SK-N-DZ (cell line): Measurements from ENCODE around the gene ZNF3. TPM values are rescaled to one million over a fixed set of nuclear protein-coding genes. Genes with fewer than 3 reads are reported as not detected.
A peak's percentile ranks its signal among the peaks of the same experiment; 100 is the strongest.
"Not testable (repeated sequence)": the region's sequence is repeated elsewhere in the genome, so short reads cannot be mapped to it uniquely, and the experiment has no call there.

Experiments used
- DNase-seq: peaks from one replicate; pipeline ENCODE4 v3.0.0-alpha.2; 2015; ENCODE audit warnings: low spot score
- polyA plus RNA-seq, 2 experiments: library from polyadenylated mRNA; depleted of rRNA; stranded (reverse); fragments of >200 nt; gene quantifications; 2 replicates each; pipeline ENCODE4 v1.2.3, GENCODE V29; 2014

ZNF3 gene
- 63.1 and 65.6 TPM in 2 replicates for polyA plus RNA-seq (2014; cell fraction: cytosol; rRNA removed)
- polyA plus RNA-seq (2014; cell fraction: nucleus; rRNA removed) = 101 and 141 TPM in 2 replicates

DNA sequence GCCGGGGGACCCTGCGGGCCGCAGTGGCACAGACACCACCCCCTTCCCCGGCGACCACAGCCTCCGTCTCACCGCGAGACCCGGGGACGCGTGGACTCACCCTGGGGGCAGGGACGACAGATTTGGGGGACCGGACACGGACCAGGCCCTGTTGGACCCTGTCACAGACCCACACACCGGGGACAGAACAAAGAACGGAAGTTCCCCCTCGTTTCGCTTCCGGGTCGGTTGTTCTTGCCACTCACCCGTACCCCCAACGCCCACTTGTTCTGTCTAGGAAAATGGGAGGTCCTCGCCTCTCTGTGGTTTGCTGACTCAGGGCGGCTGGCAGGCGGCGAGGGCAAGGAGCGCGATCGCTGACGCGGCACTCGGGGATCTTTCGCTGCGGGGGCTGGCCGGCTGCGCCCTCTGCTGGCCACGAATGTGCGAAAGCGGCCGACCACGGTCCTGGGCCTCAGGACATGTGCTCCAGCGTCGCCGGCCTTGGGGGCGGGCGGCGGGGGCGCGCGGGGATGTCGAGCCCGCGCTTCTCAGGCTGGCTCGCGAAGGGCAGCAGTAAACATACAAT is at the start of gene ZNF3:
Gene ZNF3, minus strand, starts transcription at position 189 of the 568 bp plus-strand sequence. CDS start 4,366 bp downstream, outside the sequence.
- peak; percentile 99 for DNase-seq

- DNase-seq = peak; percentile 69
Measured at GRCh38 chr7:100130608-100131453, 49.3 kb upstream of the ZNF3 start.

DNA sequence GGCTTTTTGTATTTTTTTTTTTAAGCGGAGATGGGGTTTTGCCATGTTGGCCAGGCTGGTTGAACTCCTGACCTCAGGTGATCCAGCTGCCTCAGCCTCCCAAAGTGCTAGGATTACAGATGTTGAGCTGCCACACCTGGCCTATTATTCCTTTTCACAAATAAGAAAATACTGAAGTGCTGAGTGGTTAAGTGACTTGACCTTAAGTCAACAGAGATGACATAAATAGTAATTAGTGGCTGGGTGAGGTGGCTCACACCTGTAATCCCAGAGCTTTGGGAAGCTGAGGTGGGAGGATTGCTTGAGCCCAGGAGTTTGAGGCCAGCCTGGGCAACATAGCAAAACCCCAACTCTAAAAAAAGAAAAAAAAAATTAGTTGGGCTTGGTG is 48.7 kb upstream of the ZNF3 start:
- not testable (repeated sequence) for DNase-seq

- no peak for DNase-seq
Measured at GRCh38 chr7:100128637-100128963, 47.1 kb upstream of the ZNF3 start.

- DNase-seq = peak; percentile 53
Measured at GRCh38 chr7:100127866-100128636, 46.5 kb upstream of the ZNF3 start.

- DNase-seq = peak; percentile 91
Measured at GRCh38 chr7:100126931-100127865, 45.7 kb upstream of the ZNF3 start, which contains the start of gene MBLAC1. Gene MBLAC1 (plus strand): TSS chr7:100126967. CDS start chr7:100127396, 429 bp downstream.

- DNase-seq = no peak
Measured at GRCh38 chr7:100126239-100126930, 44.9 kb upstream of the ZNF3 start.

DNA sequence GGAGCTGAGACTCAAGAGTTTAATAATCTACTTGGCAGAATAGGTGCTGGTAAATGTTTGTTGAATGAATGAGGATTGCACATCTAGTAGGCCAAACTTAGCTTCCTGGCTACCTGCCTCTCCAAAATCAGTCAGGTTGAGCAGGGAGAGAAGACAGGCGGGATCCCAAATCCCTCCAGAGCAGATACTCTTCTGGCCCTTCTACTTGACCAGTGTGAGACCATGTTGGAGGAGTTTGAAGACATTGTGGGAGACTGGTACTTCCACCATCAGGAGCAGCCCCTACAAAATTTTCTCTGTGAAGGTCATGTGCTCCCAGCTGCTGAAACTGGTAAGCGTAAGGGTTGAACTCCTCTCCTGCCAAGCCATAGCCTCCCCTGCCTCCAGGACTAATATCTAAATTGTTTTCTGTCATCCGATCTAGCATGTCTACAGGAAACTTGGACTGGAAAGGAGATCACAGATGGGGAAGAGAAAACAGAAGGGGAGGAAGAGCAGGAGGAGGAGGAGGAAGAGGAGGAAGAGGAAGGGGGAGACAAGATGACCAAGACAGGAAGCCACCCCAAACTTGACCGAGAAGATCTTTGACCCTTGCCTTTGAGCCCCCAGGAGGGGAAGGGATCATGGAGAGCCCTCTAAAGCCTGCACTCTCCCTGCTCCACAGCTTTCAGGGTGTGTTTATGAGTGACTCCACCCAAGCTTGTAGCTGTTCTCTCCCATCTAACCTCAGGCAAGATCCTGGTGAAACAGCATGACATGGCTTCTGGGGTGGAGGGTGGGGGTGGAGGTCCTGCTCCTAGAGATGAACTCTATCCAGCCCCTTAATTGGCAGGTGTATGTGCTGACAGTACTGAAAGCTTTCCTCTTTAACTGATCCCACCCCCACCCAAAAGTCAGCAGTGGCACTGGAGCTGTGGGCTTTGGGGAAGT is 43.0 kb upstream of the ZNF3 start:
- DNase-seq = no peak

- no peak for DNase-seq
Measured at GRCh38 chr7:100122568-100122967, 41.0 kb upstream of the ZNF3 start.

DNA sequence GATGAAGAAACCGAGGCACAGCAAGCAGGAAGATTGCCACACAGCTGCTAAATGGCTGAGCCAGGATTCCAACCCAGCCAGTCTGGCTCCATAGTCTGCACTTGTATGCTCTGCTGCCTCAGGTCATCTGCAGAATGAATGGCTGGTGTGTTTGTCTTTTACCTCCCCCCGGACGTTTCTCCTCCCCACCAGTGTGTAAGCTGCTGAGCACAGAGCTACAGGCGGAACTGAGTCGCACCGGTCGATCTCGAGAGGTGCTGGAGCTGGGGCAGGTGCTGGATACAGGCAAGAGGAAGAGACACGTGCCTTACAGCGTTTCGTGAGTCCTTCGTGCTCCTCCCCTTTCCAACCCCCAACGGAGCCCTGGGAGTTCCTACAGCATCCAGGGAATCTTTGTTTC is 40.5 kb upstream of the ZNF3 start:
- DNase-seq = no peak

GRCh38 chr7:100120733-100121036 is 39.2 kb upstream of the ZNF3 start:
- no peak for DNase-seq

- DNase-seq = peak; percentile 79
Measured at GRCh38 chr7:100119970-100120732, 38.6 kb upstream of the ZNF3 start.

DNA sequence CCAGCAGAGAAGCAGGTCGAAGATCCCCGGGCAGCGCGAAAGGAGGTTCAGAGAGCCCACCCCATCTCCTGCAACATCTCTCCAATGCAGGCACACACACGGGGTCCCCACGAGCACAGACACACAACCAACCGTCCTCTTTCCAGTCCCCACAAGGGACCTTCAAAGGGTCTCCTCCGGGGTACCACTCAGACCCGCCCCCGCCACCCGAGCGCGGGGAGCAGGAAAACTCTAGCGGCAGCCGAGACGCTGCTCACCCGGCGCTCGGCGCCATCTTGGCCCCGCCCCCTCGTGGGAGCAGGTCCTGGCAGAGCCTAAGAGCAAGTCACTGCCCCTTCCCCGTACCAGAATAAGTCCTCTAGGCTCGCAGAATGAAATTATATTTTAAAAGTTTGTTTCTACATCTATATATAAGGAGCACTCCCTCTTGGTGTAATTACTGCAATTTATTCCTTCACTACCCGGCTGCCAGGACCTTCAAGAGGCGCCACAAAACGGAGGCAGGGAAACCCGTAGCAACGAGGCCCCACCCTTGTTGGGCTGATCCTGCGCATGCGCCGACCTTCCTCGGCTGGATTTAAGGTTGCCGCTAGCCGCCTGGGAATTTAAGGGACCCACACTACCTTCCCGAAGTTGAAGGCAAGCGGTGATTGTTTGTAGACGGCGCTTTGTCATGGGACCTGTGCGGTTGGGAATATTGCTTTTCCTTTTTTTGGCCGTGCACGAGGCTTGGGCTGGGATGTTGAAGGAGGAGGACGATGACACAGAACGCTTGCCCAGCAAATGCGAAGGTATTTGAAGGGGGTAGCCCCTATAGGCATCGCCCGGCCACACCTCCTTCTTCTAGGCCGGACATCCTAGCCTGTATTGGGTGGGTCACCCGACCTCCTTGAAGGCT is 37.8 kb upstream of the ZNF3 start, which contains the start of the genes CNPY4 and TAF6:
Gene CNPY4, plus strand, starts transcription at position 563 of the 898 bp plus-strand sequence. Its CDS starts 111 bp downstream, at position 674.
Gene TAF6, minus strand, starts transcription at position 287 of the 898 bp plus-strand sequence. CDS start 5,149 bp downstream, outside the sequence.
- DNase-seq = peak; percentile 97

- no peak for DNase-seq
Measured at GRCh38 chr7:100118388-100119071, 37.0 kb upstream of the ZNF3 start.

GRCh38 chr7:100115026-100115425 is 33.5 kb upstream of the ZNF3 start:
- DNase-seq = no peak

DNA sequence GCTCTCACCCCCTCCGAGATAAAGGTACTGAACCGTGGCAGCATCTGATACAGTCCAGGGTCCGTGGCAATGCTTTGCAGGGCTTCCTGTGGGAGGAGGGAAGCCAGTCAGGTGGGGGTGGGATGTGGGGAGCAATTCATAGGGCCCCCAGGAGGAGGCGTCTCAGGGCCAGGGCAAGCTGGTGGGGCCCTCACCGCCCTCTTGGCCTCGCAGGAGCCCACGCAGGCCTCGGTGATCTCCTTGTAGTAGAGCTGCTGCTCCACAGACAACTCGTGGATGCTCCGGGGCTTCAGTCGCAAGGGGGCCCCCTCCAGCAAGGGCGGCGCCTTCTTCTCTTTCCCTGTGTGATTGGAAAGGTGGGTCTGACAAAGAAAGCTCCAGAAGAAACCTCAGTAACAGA is 30.4 kb upstream of the ZNF3 start:
- DNase-seq = no peak

DNA sequence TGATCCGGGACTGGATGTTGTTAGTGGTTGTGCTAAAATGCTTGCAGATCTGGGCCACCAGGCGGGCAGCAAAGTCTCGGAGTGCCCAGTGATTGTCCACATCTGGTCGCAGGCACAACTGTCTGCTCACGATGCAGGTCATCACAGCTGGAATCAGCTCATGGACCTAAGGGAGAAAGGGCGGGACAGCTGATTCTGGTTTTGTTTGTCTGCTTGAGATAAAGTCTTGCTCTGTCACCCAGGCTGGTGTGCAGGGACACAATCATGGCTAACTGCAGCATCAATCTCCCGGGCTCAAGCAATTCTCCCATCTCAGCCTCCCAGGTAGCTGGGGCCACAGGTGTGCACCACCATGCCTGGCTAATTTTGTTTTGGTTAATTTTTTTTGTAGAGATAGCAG is 29.6 kb upstream of the ZNF3 start:
- DNase-seq = no peak
